Suprapubic skin (tissue), 4 donors: Measurements from ENCODE around the gene TMCC1. TPM values are rescaled to one million over a fixed set of nuclear protein-coding genes. Genes with fewer than 3 reads are reported as not detected.
"Not testable (repeated sequence)": the region's sequence is repeated elsewhere in the genome, so short reads cannot be mapped to it uniquely, and the experiment has no call there.

Experiments used
- DNase-seq, 2 donors: peaks; one replicate each; pipeline ENCODE4 v3.0.0-alpha.2; 2019; ENCODE audit warnings: low spot score in 2 of 2
- H3K27ac ChIP-seq: fragments of 200-600 bp; sonication (generic); one replicate; pipeline ENCODE4 v1.5.1; 2019
- H3K27me3 ChIP-seq: fragments of 200-600 bp; sonication (generic); one replicate; pipeline ENCODE4 v1.5.1; 2019
- H3K36me3 ChIP-seq: fragments of 200-600 bp; sonication (generic); one replicate; pipeline ENCODE4 v1.5.1; 2019
- H3K4me1 ChIP-seq: fragments of 200-600 bp; sonication (generic); one replicate; pipeline ENCODE4 v1.5.1; 2019
- H3K4me3 ChIP-seq: fragments of 200-600 bp; sonication (generic); one replicate; pipeline ENCODE4 v1.5.1; 2019; ENCODE audit warnings: mild to moderate bottlenecking
- H3K9me3 ChIP-seq: fragments of 200-600 bp; sonication (generic); one replicate; pipeline ENCODE4 v1.5.1; 2019
- EP300 ChIP-seq: sonication (generic); formaldehyde crosslinking; IDR thresholded peaks from one replicate; pipeline ENCODE4 v1.6.1; 2017; ENCODE audit warnings: antibody characterized with exemption
- POLR2A ChIP-seq, 2 donors: fragments of 450-650 bp; IDR thresholded peaks; one replicate each; pipeline ENCODE4 v1.6.1; 2017; ENCODE audit warnings: antibody characterized with exemption in 2 of 2, mild to moderate bottlenecking in 2 of 2, moderate library complexity in 2 of 2
- POLR2AphosphoS5 ChIP-seq, 3 donors: sonication (generic); formaldehyde crosslinking; IDR thresholded peaks; one replicate each; pipeline ENCODE4 v1.6.1; 2017; ENCODE audit warnings: antibody characterized with exemption in 3 of 3
- WGBS: methylation state at CpG from one replicate; pipeline ENCODE4 v1.1.5; 2018; 5-methylcytosine and 5-hydroxymethylcytosine counted together
- total RNA-seq, 4 donors: library from RNA; depleted of rRNA; stranded (reverse); fragments of >200 nt; gene quantifications; one replicate each; pipeline ENCODE4 v1.1.0, GENCODE V29; 2016
- TF ChIP-seq, protein P1 (sequence below), 2 donors: fragments of 200-600 bp in 1 of 2; fragments of 450-650 bp in 1 of 2; sonication (generic) in 1 of 2; IDR thresholded peaks; one replicate each; pipeline ENCODE4 v1.5.1; 2016 to 2019; ENCODE audit warnings: antibody characterized with exemption in 2 of 2, mild to moderate bottlenecking in 1 of 2, moderate library complexity in 1 of 2

Gene TMCC1
- total RNA-seq, 4 donors from 2014 or later, result 14.6 to 26.4 (median 22.4) TPM

DNA sequence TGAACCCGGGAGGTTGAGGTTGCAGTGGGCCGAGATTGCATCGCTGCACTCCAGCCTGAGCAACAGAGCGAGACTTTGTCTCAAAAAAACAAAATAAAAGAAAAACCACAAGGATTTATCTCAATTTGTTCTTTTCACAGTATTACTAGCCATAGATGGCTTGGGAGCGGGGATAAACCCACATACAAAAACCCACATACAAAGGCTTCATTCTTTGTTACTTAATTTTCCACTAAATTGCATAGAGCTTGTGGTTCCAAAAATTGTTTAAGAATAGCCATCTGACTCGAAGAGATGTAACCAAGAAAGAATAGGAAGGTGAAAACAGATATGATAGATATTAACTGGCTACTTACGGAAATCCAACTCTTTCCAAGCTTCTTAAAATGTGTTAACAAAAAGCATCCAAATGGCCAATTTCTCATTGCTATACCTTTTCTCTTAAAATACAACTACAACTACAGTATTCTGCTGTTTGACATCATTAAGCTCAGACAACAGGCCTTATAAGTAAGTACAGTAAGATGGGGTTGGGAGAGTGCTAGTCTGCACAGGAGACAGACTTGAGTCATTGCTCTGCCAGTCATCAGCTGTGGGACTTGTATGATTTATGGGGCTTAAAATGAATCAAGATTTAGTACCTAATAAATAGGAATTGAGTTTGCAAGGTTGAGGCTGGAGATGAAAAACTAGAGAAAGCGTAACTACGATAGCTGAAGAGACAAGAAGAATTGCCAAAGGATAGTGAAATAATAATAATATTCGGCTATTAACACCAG, 190.4 kb downstream of the TMCC1 start:
- no peak for TF ChIP-seq POLR2A (IDR thresholded peaks at IDR 0.05)
- no peak for TF ChIP-seq POLR2AphosphoS5 (IDR thresholded peaks at IDR 0.05)
- no peak for TF ChIP-seq EP300
- TF ChIP-seq, protein P1, sequence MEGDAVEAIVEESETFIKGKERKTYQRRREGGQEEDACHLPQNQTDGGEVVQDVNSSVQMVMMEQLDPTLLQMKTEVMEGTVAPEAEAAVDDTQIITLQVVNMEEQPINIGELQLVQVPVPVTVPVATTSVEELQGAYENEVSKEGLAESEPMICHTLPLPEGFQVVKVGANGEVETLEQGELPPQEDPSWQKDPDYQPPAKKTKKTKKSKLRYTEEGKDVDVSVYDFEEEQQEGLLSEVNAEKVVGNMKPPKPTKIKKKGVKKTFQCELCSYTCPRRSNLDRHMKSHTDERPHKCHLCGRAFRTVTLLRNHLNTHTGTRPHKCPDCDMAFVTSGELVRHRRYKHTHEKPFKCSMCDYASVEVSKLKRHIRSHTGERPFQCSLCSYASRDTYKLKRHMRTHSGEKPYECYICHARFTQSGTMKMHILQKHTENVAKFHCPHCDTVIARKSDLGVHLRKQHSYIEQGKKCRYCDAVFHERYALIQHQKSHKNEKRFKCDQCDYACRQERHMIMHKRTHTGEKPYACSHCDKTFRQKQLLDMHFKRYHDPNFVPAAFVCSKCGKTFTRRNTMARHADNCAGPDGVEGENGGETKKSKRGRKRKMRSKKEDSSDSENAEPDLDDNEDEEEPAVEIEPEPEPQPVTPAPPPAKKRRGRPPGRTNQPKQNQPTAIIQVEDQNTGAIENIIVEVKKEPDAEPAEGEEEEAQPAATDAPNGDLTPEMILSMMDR (IDR thresholded peaks at IDR 0.05), result no peak
- no peaks in the 10 kb centered on the region for H3K27me3 ChIP-seq
- H3K4me3 ChIP-seq, result no peak overlapping the region
- no peaks in the 10 kb centered on the region for H3K36me3 ChIP-seq
- DNase-seq, result no peak
- 86% methylated on average over 10 of the region's 10 CpGs for WGBS
- H3K27ac ChIP-seq, result no peak overlapping the region
- no peaks in the 10 kb centered on the region for H3K9me3 ChIP-seq
- peaks cover 4% of the 10 kb centered on the region for H3K4me1 ChIP-seq

DNA sequence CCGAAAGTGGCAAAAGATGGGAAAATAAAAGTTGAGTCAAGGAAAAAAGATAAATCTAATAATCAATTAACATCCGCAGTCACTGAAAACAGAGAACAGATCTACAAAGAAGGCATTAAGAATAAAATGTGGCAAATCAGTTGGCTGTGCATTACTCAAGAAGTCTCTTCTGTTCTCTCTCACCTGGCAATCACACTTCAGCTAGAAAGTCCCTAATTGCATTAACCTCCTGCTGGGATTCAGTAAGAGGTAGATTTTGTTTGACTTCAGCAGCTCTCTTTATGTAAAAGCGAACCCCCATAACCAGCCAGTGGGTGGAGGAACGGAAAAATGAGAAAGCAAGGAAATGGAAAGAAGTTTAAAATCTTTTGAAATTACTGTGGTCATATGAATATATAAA, 192.3 kb downstream of the TMCC1 start:
- Histone ChIP-seq H3K9me3 (no peaks in the 10 kb centered on the region), H3K4me3 (no peak overlapping the region), H3K27ac (no peak overlapping the region), H3K4me1 (peaks cover 4% of the 10 kb centered on the region), H3K36me3 (no peaks in the 10 kb centered on the region), H3K27me3 (no peaks in the 10 kb centered on the region)
- 93% methylated on average over 4 of the region's 4 CpGs for WGBS
- TF ChIP-seq POLR2A (IDR thresholded peaks at IDR 0.05) (no peak), EP300 (no peak), POLR2AphosphoS5 (IDR thresholded peaks at IDR 0.05) (no peak)
- TF ChIP-seq, protein P1 (IDR thresholded peaks at IDR 0.05), result no peak
- DNase-seq, result no peak

DNA sequence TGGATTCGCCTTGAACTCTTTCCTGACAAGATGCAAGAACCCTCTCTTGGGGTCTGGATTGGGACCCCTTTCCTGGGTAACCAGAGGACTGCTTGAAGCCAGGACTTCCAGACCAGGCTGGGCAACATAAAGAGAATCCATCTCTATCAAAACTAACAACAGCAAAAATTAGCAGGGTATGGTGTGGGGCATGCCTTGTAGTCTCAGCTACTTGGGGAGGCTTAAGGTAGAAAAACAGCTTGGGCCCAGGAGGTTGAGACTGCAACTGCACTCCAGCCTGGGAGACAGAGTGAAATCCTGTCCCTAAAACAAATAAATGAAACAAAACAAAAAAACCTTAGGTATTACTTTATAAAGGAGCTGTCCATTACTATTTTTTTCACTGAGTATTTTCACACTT, 193.9 kb downstream of the TMCC1 start:
- no peak for DNase-seq
- 100% methylated on average over 1 of the region's 1 CpG for WGBS
- Histone ChIP-seq H3K4me3 (no peak overlapping the region), H3K27ac (no peak overlapping the region), H3K4me1 (peaks cover 7% of the 10 kb centered on the region), H3K9me3 (no peaks in the 10 kb centered on the region), H3K27me3 (no peaks in the 10 kb centered on the region), H3K36me3 (no peaks in the 10 kb centered on the region)
- TF ChIP-seq POLR2AphosphoS5 (IDR thresholded peaks at IDR 0.05) (no peak), POLR2A (IDR thresholded peaks at IDR 0.05) (no peak), EP300 (no peak)
- TF ChIP-seq, protein P1 (IDR thresholded peaks at IDR 0.05), result no peak

GRCh38 chr3:129699199-129699598, 194.3 kb downstream of the TMCC1 start:
- no peak for DNase-seq
- H3K27me3 ChIP-seq, result no peaks in the 10 kb centered on the region
- H3K4me3 ChIP-seq, result no peak overlapping the region
- WGBS, result 84% methylated on average over 4 of the region's 4 CpGs
- TF ChIP-seq, protein P1 (IDR thresholded peaks at IDR 0.05), result no peak
- TF ChIP-seq POLR2AphosphoS5 (IDR thresholded peaks at IDR 0.05), result no peak
- TF ChIP-seq EP300, result no peak
- no peak for TF ChIP-seq POLR2A (IDR thresholded peaks at IDR 0.05)
- no peaks in the 10 kb centered on the region for H3K36me3 ChIP-seq
- no peaks in the 10 kb centered on the region for H3K9me3 ChIP-seq
- peaks cover 11% of the 10 kb centered on the region for H3K4me1 ChIP-seq
- no peak overlapping the region for H3K27ac ChIP-seq

DNA sequence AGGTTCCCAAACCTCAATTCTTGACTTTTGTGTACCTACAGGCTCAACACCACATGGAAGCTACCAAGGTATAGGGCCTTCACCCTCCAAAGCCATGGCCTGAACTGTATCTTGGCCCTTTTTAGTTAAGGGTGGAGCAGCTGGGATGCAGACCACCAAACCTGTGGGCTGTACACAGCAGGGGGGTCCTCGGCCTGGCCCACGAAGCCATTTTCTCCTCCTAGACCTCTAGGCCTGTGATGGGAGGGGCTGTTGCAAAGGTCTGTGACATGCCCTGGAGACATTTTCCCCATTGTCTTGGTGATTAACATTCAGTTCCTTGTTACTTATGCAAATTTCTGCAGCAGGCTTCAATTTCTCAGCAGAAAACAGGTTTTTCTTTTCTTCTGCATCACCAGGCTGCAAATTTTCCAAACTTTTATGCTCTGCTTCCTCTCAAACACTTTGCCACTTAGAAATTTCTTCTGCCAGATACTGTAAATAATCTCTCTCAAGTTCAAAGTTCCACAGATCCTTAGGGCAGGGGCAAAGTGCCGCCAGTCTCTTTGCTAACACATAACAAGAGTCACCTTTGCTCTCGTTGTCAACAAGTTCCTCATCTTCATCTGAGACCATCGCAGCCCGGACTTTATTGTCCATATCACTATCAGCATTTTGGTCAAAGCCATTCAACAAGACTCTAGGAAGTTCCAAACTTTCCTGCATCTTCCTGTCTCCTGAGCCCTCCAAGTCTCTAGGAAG, 196.1 kb downstream of the TMCC1 start:
- no peak for DNase-seq
- TF ChIP-seq POLR2AphosphoS5 (IDR thresholded peaks at IDR 0.05), result no peak
- no peak for TF ChIP-seq POLR2A (IDR thresholded peaks at IDR 0.05)
- TF ChIP-seq, protein P1 (IDR thresholded peaks at IDR 0.05), result no peak
- TF ChIP-seq EP300, result no peak
- H3K27ac ChIP-seq, result no peak overlapping the region
- WGBS, result 94% methylated on average over 6 of the region's 6 CpGs
- H3K4me1 ChIP-seq, result peaks cover 14% of the 10 kb centered on the region
- no peaks in the 10 kb centered on the region for H3K27me3 ChIP-seq
- no peaks in the 10 kb centered on the region for H3K9me3 ChIP-seq
- no peak overlapping the region for H3K4me3 ChIP-seq
- H3K36me3 ChIP-seq, result no peaks in the 10 kb centered on the region

- not testable (repeated sequence) for H3K36me3 ChIP-seq, H3K27me3 ChIP-seq, H3K9me3 ChIP-seq, H3K27ac ChIP-seq, H3K4me3 ChIP-seq, DNase-seq
- peaks cover 14% of the 10 kb centered on the region for H3K4me1 ChIP-seq
- WGBS, result 93% methylated on average over 2 of the region's 2 CpGs
Measured at GRCh38 chr3:129696430-129696829, 197.1 kb downstream of the TMCC1 start.
